D341Med (cell line): ENCODE results near the gene RNF169.
"Not testable (repeated sequence)": the region's sequence is repeated elsewhere in the genome, so short reads cannot be mapped to it uniquely, and the experiment has no call there.

Source experiments
- DNase-seq: peaks from one replicate; pipeline ENCODE4 v3.0.0; 2012; ENCODE audit warnings: low spot score

Gene RNF169

GRCh38 chr11:74820763-74821162 lies 72.1 kb downstream of the RNF169 start:
- no peak for DNase-seq

- no peak for DNase-seq
Measured at GRCh38 chr11:74822170-74822569, 73.5 kb downstream of the RNF169 start.

GRCh38 chr11:74824285-74824982 lies 75.8 kb downstream of the RNF169 start:
- no peak for DNase-seq

- not testable (repeated sequence) for DNase-seq
Measured at GRCh38 chr11:74825596-74825995, 76.9 kb downstream of the RNF169 start.

- no peak for DNase-seq
Measured at GRCh38 chr11:74826901-74827300, 78.3 kb downstream of the RNF169 start.

GRCh38 chr11:74837191-74837590 lies 88.5 kb downstream of the RNF169 start:
- no peak for DNase-seq

- DNase-seq, result no peak
Measured at GRCh38 chr11:74838188-74838587, 89.5 kb downstream of the RNF169 start.

- DNase-seq, result no peak
Measured at GRCh38 chr11:74839446-74839845, 90.8 kb downstream of the RNF169 start.

- DNase-seq, result no peak
Measured at GRCh38 chr11:74839971-74840370, 91.3 kb downstream of the RNF169 start.

GRCh38 chr11:74840486-74840885 lies 91.8 kb downstream of the RNF169 start:
- no peak for DNase-seq

- DNase-seq, result no peak
Measured at GRCh38 chr11:74842967-74843366, 94.3 kb downstream of the RNF169 start.

- DNase-seq, result no peak
Measured at GRCh38 chr11:74844072-74844471, 95.4 kb downstream of the RNF169 start.

- DNase-seq, result no peak
Measured at GRCh38 chr11:74844865-74845264, 96.2 kb downstream of the RNF169 start.

GRCh38 chr11:74845978-74846517 lies 97.4 kb downstream of the RNF169 start:
- DNase-seq, result no peak

- no peak for DNase-seq
Measured at GRCh38 chr11:74846770-74847169, 98.1 kb downstream of the RNF169 start.

GRCh38 chr11:74847395-74847794 lies 98.7 kb downstream of the RNF169 start:
- no peak for DNase-seq

GRCh38 chr11:74847895-74848294 lies 99.2 kb downstream of the RNF169 start:
- DNase-seq, result no peak

GRCh38 chr11:74849525-74850391 lies 101.1 kb downstream of the RNF169 start:
- no peak for DNase-seq

- DNase-seq, result no peak
Measured at GRCh38 chr11:74853223-74853622, 104.6 kb downstream of the RNF169 start.

GRCh38 chr11:74860743-74861142 lies 112.1 kb downstream of the RNF169 start:
- DNase-seq, result no peak

GRCh38 chr11:74863410-74863809 lies 114.8 kb downstream of the RNF169 start:
- no peak for DNase-seq

- DNase-seq, result no peak
Measured at GRCh38 chr11:74866557-74866956, 117.9 kb downstream of the RNF169 start.

- DNase-seq, result peak; percentile 67
Measured at GRCh38 chr11:74870485-74870884, 121.8 kb downstream of the RNF169 start.
